ENCODE results near the gene PDSS2. TPM values are rescaled to one million over a fixed set of nuclear protein-coding genes. Genes with fewer than 3 reads are reported as not detected.
"Not testable (repeated sequence)": the region's sequence is repeated elsewhere in the genome, so short reads cannot be mapped to it uniquely, and the experiment has no call there.

Gene PDSS2
- total RNA-seq, 2 experiments from 2014 or later: 12.6 to 14.9 TPM

DNA sequence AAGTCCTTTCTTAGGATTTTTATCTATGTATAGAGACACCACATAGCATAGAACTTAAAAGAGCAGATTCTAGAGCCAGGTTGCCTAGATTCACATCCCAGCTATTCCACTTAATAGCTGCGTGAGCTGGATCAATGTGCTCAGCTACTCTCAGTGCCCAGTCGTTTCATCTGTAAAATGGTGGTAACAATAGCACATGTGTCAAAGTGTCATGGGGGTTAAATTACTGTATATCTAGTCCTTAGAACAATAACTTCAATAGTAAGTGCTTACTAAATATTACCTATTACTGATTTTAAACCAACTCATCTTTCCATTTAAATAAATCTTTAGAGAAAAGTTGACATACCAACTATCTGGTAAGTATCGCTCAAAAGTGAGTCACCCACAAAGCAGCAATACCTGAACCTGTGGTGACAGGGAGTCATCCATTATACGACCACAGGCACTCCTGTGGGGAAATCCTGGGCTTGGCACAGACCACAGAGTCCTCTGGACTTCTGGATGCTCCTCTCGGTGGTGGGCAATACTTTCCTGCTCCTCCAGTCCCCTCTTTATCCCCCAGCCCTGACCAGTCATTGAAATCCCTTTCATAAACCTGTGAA lies 154.8 kb downstream of the PDSS2 start:
- CTCF ChIA-PET: no interaction called here

GRCh38 chr6:107293350-107293749 lies 166.0 kb downstream of the PDSS2 start:
- POLR2A ChIA-PET: no interaction called here
- CTCF ChIA-PET: interaction anchor here (0.5 kb wide), 1 partner anchor 159 kb away, joined by 3 read pairs; no protein-coding TSS in a partner anchor

More for the DNA sequence above, 154.8 kb downstream of the PDSS2 start:
- POLR2A ChIA-PET: no interaction called here

DNA sequence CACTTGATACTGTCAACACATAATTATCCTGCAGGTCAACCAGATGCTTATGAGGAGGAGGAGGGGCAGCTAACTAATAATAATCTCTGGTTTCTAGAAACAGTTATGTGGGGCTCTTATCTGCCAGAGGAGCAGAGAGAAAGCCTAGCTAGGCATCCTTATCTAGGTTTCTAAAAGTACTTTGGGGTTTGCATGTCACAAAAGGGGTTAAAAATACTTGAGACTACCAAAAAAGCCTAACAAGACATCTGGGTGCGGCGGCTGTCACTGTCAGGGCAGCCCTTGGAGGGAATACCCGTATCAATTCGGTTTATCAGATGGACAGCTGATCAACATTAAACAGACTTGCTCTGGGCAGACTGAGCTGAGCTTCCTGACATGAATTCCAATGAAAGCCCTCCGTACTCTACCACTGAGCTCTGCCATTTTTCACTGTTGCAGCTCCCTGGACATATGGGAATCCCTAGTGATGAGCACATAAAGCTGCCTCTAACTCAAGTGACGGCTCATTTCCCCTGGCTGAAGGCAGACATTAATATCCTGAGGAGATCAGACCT lies 166.6 kb downstream of the PDSS2 start:
- ChIA-PET POLR2A (no interaction called here), CTCF (interaction anchor here (0.5 kb wide), 1 partner anchor 158 kb away, joined by 3 read pairs; no protein-coding TSS in a partner anchor)

GRCh38 chr6:107290491-107290890 lies 168.9 kb downstream of the PDSS2 start:
- ChIA-PET POLR2A (no interaction called here), CTCF (interaction anchor here (1.2 kb wide), 1 partner anchor 15 kb away, joined by 3 read pairs; no protein-coding TSS in a partner anchor)

- POLR2A ChIA-PET, CTCF ChIA-PET: not testable (repeated sequence)
Measured at GRCh38 chr6:107289258-107289657, 170.1 kb downstream of the PDSS2 start.

GRCh38 chr6:107285683-107286082 lies 173.7 kb downstream of the PDSS2 start:
- POLR2A ChIA-PET, CTCF ChIA-PET: not testable (repeated sequence)

DNA sequence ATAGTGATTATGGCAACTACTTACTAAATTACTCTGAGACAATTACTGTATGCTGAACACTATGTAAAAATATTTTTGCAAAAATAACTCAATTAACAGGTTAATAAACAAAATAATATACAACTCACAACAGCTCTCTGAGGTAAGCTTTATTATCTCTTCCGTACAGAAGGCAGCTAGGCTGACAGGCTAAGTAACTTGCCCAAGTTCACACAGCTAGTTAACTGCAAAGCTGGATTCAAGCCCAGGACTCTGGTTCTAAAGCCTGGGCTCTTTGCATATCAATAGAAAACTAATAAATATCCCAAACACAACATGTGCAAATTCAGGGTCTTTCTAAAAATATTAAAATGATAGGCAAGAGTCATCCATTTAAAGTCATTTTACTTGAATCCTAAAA lies 174.6 kb downstream of the PDSS2 start:
- POLR2A ChIA-PET: no interaction called here
- CTCF ChIA-PET: interaction anchor here (0.7 kb wide), 1 partner anchor 953 kb away, joined by 3 read pairs; no protein-coding TSS in a partner anchor

DNA sequence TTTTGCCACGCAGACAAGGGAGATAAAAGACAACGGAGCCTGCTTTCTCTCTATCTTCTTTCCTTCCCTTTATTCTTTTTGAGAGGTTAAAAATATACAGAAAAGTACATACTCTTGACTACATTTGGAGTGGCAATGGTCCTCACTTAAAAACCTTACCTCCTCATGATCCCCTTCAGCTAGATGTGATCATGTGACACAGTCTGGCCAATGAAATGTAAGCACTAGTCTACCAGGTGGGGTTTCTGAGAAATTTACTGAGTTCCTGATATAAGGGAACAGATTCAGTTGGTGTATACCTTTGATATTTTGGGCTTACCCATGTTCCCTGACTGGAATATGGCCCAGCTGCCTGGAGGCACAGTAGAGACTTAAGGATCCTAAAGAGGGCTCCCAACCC lies 178.6 kb downstream of the PDSS2 start:
- CTCF ChIA-PET: no interaction called here
- POLR2A ChIA-PET: interaction anchor here (0.7 kb wide), 1 partner anchor 1331 kb away, joined by 3 read pairs; no protein-coding TSS in a partner anchor

DNA sequence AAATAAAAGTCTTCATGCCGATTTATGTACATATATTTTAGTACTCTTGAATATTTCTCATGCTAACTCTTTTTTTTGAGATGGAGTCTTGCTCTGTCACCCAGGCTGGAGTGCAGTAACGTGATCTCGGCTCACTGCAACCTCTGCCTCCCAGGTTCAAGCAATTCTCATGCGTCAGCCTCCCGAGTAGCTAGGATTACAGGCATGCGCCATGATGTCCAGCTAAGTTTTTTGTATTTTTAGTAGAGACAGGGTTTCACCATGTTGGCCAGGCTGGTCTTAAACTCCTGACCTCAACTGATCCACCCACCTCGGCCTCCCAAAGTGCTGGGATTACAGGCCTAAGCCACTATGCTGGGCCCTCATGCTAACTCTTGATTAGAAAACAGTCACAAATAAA lies 179.4 kb downstream of the PDSS2 start:
- CTCF ChIA-PET, POLR2A ChIA-PET: not testable (repeated sequence)

- CTCF ChIA-PET: interaction anchor here (0.7 kb wide), 1 partner anchor 15 kb away, joined by 3 read pairs; no protein-coding TSS in a partner anchor
- POLR2A ChIA-PET: no interaction called here
Measured at GRCh38 chr6:107275330-107275865, 184.0 kb downstream of the PDSS2 start.

DNA sequence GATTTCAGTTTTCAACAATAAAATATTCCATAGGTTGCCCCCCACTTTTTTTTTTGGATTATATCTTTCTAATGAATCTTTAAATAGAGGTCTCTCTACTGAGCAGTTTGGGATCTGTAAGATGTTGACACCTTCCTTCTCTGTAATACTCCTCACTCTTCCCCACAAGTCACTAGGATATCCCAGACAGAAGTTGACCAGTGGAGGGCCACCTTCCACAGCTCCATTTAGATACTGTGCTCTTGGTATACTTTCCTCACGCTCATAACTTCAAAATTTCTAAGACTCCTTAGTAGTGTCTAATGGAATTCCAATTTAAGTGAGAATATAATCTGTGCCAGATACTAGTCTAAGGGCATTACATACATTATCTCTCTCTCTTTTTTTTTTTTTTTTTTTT lies 185.1 kb downstream of the PDSS2 start:
- ChIA-PET POLR2A (no interaction called here), CTCF (no interaction called here)

DNA sequence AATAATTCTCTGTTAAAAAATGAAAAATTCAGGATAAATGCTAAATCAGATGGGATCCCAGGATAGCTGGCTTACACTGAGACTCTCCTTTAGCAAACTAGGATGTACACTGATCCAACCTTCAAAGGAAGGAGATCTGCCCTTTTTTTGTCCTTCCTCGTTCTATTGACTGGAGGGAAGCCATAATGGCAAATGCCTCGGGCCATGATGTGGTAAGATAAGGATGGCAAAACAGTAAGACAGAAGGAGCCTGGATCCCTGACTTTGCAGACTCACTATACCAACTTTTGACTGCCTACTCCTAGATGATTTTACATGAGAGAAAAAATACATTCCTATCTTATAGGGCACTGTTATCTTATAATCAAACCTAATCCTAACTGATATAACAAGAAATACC lies 187.1 kb downstream of the PDSS2 start:
- ChIA-PET POLR2A (no interaction called here), CTCF (no interaction called here)

DNA sequence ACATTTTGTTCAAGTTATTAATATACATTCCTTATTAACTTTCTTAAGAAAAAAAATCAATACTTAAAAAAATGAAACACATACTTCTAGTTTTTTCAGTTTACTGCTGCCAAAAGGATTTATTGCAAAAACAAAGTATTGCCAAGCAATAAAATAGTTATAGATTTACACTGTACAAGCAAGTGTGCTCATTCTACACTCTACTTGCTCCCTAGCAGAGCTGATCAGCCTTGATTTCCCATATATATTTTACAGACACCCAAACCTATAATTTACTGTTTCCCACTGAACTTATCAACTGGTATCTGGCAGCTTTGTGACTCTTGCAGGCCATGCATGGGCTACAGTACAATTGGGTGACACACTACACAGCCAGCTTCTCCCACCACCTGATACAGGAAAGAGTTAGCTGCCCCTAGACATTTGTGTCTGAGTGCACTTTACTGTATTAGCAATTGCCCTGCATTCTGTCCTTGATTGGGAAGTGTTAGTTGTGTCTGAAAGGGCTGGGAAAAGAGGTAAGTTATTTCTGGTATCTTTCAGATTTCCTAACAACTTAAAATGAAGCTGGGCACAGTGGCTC lies 188.1 kb downstream of the PDSS2 start:
- ChIA-PET POLR2A (no interaction called here), CTCF (interaction anchor here (0.7 kb wide), 1 partner anchor 902 kb away, joined by 4 read pairs; no protein-coding TSS in a partner anchor)

DNA sequence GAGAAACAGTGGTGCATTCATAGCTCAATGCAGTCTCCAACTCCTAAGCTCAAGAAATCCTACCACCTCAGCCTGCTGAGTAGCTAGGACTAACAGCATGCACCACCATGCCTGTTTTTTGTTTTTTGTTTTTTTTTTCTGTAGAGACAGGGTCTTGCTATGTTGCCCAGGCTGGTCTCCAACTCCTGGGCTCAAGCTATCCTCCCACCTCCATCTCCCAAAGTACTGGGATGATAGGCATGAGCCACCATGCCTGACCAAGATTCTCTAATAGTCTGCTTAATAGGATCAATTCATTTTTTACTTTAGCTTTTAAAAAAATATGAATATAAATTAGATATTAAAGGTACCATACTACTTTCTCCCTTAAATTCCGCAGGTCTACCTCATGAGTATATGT lies 191.7 kb downstream of the PDSS2 start:
- POLR2A ChIA-PET: no interaction called here

GRCh38 chr6:107267006-107267405 lies 192.4 kb downstream of the PDSS2 start:
- ChIA-PET CTCF (no interaction called here), POLR2A (no interaction called here)

More for the DNA sequence above, 191.7 kb downstream of the PDSS2 start:
- CTCF ChIA-PET: no interaction called here

DNA sequence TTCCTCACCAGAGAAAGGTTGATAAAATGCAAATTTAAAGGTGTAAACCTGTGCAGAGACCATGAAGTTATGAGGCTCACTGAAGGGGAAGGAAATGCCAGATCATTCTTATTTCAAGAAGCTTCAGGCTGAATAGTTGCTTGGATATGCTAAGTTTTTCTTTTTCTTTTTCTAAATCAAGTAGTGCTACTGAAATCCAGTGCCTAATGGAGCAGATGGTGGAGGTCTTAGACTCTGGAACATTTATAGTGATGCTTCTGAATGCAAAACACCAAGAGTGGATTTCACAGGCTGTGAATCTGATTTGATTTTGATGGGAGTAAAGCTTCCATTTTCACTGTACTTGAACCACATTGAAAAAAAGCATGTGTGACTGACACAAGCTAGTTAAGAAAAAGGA lies 192.8 kb downstream of the PDSS2 start:
- CTCF ChIA-PET: no interaction called here
- POLR2A ChIA-PET: no interaction called here

GRCh38 chr6:107264357-107264840 lies 195.0 kb downstream of the PDSS2 start:
- ChIA-PET POLR2A (no interaction called here), CTCF (no interaction called here)

GRCh38 chr6:107259951-107260350 lies 199.4 kb downstream of the PDSS2 start:
- CTCF ChIA-PET: no interaction called here
- POLR2A ChIA-PET: no interaction called here

DNA sequence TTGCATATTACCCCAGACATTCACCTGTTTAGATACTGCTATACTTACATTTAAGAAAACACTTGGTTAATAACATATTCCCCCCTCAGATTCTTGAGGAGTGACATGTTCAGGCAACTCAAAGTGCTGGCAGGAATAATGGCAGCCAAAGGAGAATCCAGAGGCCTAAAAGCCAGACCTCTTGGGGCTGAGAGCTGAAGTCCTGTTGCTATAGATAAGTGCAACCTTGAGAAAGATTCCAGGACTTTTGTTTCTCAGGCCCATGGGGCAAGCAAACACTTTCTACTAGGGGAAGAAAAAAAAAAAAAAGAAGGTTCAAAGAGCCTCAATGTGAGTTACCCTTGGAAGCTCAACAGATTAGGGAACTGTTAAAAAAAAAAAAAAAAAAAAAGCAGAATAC lies 211.2 kb downstream of the PDSS2 start:
- ChIA-PET CTCF (interaction anchor here (0.8 kb wide), 1 partner anchor 50 kb away, joined by 3 read pairs; no protein-coding TSS in a partner anchor), POLR2A (interaction anchor here (0.7 kb wide), 1 partner anchor 353 kb away, joined by 5 read pairs; no protein-coding TSS in a partner anchor)

DNA sequence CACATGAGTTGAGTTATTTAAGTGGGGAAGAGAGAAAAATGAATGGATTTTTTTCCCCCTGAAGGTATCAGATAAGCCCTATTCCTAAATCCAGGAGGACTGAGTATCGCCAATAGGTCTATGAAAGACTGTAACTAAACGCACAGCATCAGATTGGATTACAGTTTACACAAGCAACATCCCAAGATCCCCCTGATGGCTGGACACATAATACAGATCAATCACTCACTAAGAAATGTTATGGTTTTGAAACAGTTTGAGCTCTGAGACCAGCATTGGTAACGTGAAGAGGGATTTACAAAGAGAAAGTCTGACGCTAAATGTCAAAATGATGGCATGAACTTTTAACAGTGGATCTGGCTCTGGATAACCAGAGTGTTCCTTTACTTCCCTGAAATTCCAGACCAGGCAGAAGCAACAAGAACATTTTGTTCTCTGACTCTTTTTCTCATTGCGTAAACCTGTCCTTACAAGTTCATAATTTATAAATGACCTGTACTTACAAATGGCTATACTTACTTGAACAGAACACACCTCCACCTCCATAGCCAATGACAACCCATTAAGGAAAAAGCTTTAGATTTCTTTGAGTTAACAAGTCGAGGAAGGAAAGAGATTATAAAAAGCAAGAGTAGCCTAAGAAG lies 212.3 kb downstream of the PDSS2 start:
- CTCF ChIA-PET: no interaction called here
- POLR2A ChIA-PET: no interaction called here
